LNCaP clone FGC (cell line): ENCODE results near the gene AHSA1.

Experiments
- DNase-seq: peaks from one replicate; pipeline ENCODE4 v3.0.0-alpha.2; 2011; ENCODE audit warnings: low read depth
- H3K4me3 ChIP-seq: 2 replicates; pipeline ENCODE4 v1.5.1; 2011; ENCODE audit warnings: mild to moderate bottlenecking, low read depth, low read length, control low read depth
- CTCF ChIP-seq: IDR thresholded peaks from 2 replicates; pipeline ENCODE4 v1.5.1; 2012; ENCODE audit warnings: mild to moderate bottlenecking; ENCODE audit not compliant: control insufficient read depth, insufficient read depth; ENCODE audit errors: extremely low read depth

The AHSA1 gene

DNA sequence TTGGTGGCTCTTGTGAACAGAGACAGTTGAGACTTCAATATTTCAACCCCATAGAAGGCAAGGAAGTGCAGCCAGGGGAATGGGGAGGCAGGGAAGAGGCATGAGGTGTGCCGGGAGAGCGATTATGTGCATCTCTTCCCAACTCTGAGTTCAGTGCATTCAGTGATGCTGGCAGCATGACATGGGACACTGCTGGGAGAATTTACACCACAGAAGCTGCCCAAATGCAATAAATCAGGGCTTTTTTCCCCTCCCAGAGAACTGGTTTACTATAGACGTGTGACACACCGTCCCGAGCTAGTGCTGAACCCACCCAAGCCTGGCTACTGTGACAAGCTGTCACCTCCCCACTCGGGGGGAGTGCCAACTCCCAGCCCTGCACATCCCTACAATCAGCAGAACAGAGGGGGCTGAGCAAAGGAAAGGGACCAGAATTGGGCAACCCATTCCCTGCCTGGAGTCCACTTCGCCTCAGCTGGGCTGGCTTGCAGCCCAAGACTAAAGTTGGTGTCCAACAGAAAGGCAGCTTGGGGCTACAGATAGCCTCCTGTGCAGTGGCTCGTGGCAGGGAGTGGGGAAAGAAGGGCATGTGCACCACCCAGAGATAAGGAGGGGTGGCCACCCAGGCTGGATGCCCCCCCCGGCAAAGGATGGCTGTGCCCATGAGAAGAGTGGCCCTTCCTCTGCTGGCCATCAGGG lies 16.7 kb downstream of the AHSA1 start:
- no peak overlapping the region for H3K4me3 ChIP-seq
- no peak for TF ChIP-seq CTCF

GRCh38 chr14:77475432-77476115 lies 17.7 kb downstream of the AHSA1 start:
- TF ChIP-seq CTCF, result no peak
- no peak for DNase-seq
- no peak overlapping the region for H3K4me3 ChIP-seq

More for the DNA sequence above, 16.7 kb downstream of the AHSA1 start:
- DNase-seq, result no peak

- H3K4me3 ChIP-seq, result no peak overlapping the region
- TF ChIP-seq CTCF, result no peak
- no peak for DNase-seq
These were observed 20.1 kb downstream of the AHSA1 start for GRCh38 chr14:77478029-77478428.

DNA sequence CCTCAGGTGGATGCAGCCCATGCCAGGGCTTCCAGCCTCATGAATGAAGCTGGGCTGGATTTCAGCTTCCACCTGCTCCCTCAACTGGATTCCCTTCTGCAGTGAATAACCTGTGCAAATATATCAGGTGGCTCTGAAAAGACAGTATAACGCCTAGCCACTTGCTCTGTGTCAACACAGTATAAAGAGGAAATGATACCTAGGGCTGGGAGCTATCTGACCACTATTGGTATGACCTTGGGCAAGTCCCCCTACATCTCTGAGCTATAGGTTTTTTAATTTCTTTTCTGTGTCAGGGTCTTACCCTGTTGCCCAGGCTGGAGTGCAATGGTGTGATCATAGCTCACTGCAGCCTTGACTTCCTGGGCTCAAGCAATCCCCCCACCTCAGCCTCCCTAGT lies 20.9 kb downstream of the AHSA1 start:
- no peak overlapping the region for H3K4me3 ChIP-seq
- no peak for DNase-seq
- no peak for TF ChIP-seq CTCF

DNA sequence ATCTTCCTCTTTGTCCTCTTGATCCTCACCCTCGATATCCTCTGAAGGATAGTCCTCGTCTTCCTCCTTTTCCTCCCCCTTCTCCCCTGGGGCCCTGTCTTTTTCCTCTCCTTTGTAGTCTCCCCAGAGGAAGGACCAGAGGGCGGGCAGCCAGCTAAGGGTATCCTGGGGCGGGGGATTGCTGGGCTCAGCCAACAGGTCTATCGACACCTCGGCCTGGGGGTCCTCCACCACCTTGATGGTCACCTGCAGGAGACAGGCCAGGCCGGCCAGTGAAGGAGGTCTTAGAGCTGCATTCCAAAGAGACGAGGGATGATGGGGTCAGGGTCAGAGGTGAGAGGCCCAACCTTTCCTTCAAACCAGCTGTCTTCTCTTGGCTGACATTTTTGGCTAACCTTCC lies 24.5 kb downstream of the AHSA1 start:
- H3K4me3 ChIP-seq, result no peak overlapping the region
- no peak for DNase-seq
- TF ChIP-seq CTCF, result no peak

GRCh38 chr14:77485256-77485655 lies 27.4 kb downstream of the AHSA1 start:
- H3K4me3 ChIP-seq, result no peak overlapping the region
- DNase-seq, result no peak
- TF ChIP-seq CTCF, result no peak
